Gastrocnemius medialis (tissue), 4 donors: ENCODE measurements around the gene STXBP2.

Experiments
- CTCF ChIP-seq, 5 experiments: fragments of 450-650 bp in 3 of 5; fragments of 200-600 bp in 2 of 5; sonication (generic) in 2 of 5; IDR thresholded peaks in 4 of 5; conservative IDR thresholded peaks in 1 of 5; 1 replicate in 4 of 5; 2 replicates in 1 of 5; pipeline ENCODE4 v1.5.1; 2016 to 2019; ENCODE audit warnings: antibody characterized with exemption in 5 of 5, mild to moderate bottlenecking in 3 of 5, moderate library complexity in 3 of 5
- POLR2A ChIP-seq, 2 donors: fragments of 450-650 bp; IDR thresholded peaks; one replicate each; pipeline ENCODE4 v1.6.1; 2017; ENCODE audit warnings: antibody characterized with exemption in 2 of 2, mild to moderate bottlenecking in 2 of 2, moderate library complexity in 2 of 2

GRCh38 chr19:7627166-7627565 is 9.7 kb upstream of the STXBP2 start:
- no peak for TF ChIP-seq POLR2A (IDR thresholded peaks at IDR 0.05)
- no peak for TF ChIP-seq CTCF (IDR thresholded peaks at IDR 0.05 in 4 of 5, conservative IDR thresholded peaks at IDR 0.05 in 1 of 5)
